GM19240 (cell line): ENCODE data around the gene PRKCA.

Experiments used
- DNase-seq: peaks from one replicate; pipeline ENCODE4 v3.0.0; 2011; ENCODE audit warnings: low spot score; ENCODE audit not compliant: insufficient read length

The PRKCA gene

GRCh38 chr17:66675991-66676371, 373.6 kb downstream of the PRKCA start:
- no peak for DNase-seq

- no peak for DNase-seq
Measured at GRCh38 chr17:66676421-66676820, 374.0 kb downstream of the PRKCA start.

- DNase-seq = no peak
Measured at GRCh38 chr17:66677201-66677981, 375.0 kb downstream of the PRKCA start.

- DNase-seq = no peak
Measured at GRCh38 chr17:66678061-66678460, 375.6 kb downstream of the PRKCA start.

- DNase-seq = no peak
Measured at GRCh38 chr17:66678827-66679226, 376.4 kb downstream of the PRKCA start.

- DNase-seq = no peak
Measured at GRCh38 chr17:66679631-66680517, 377.5 kb downstream of the PRKCA start.

- no peak for DNase-seq
Measured at GRCh38 chr17:66682283-66682682, 379.9 kb downstream of the PRKCA start.

GRCh38 chr17:66684261-66684660, 381.8 kb downstream of the PRKCA start:
- DNase-seq = no peak

GRCh38 chr17:66684731-66685130, 382.3 kb downstream of the PRKCA start:
- DNase-seq = no peak

- DNase-seq = no peak
Measured at GRCh38 chr17:66686601-66687000, 384.2 kb downstream of the PRKCA start.

- no peak for DNase-seq
Measured at GRCh38 chr17:66687570-66688284, 385.3 kb downstream of the PRKCA start.

GRCh38 chr17:66689221-66689620, 386.8 kb downstream of the PRKCA start:
- no peak for DNase-seq

- DNase-seq = no peak
Measured at GRCh38 chr17:66690166-66690565, 387.8 kb downstream of the PRKCA start.

- DNase-seq = no peak
Measured at GRCh38 chr17:66691644-66692420, 389.4 kb downstream of the PRKCA start.

- no peak for DNase-seq
Measured at GRCh38 chr17:66692421-66692690, 389.9 kb downstream of the PRKCA start.

GRCh38 chr17:66695098-66695497, 392.7 kb downstream of the PRKCA start:
- DNase-seq = no peak

GRCh38 chr17:66698270-66698669, 395.9 kb downstream of the PRKCA start:
- DNase-seq = no peak

GRCh38 chr17:66701462-66701861, 399.0 kb downstream of the PRKCA start:
- DNase-seq = no peak

GRCh38 chr17:66702106-66702936, 399.9 kb downstream of the PRKCA start:
- DNase-seq = no peak

GRCh38 chr17:66704858-66705520, 402.6 kb downstream of the PRKCA start:
- DNase-seq = no peak
